H1 (cell line): ENCODE results near the gene CD40LG. TPM values are rescaled to one million over a fixed set of nuclear protein-coding genes. Genes with fewer than 3 reads are reported as not detected.

Experiments used
- CTCF ChIA-PET: fragments of 300-600 bp; sonication (Branson Sonifier 250); formaldehyde crosslinking; loops from one replicate; lab custom pipeline; 2021; ENCODE audit not compliant: partially characterized antibody; lab: Charles Lee
- POLR2A ChIA-PET: fragments of 300-600 bp; sonication (Branson Sonifier 250); formaldehyde crosslinking; loops from one replicate; lab custom pipeline; 2021; ENCODE audit warnings: inconsistent platforms; ENCODE audit not compliant: partially characterized antibody; lab: Charles Lee
- DNase-seq, 2 experiments: peaks; one replicate each; pipeline versions ENCODE4 v3.0.0 to v3.0.0-alpha.2; 2010 to 2022; ENCODE audit warnings: low spot score in 2 of 2, low read depth in 1 of 2, mixed read lengths in 1 of 2
- FAIRE-seq: peaks from 2 replicates; lab custom pipeline; 2011; peaks lifted over from hg19 to GRCh38; lab: Jason Lieb, UNC
- H2AFZ ChIP-seq: 2 replicates; pipeline ENCODE4 v1.8.1; 2012; ENCODE audit warnings: low read length, inconsistent platforms
- H2AK5ac ChIP-seq: 2 replicates; pipeline ENCODE4 v1.6.1; 2013; ENCODE audit warnings: low read depth, low read length
- H2BK120ac ChIP-seq: replicated peaks from 2 replicates; pipeline ENCODE3; 2013; ENCODE audit warnings: low read depth, low read length, inconsistent platforms
- H2BK12ac ChIP-seq: 2 replicates; pipeline ENCODE4 v1.6.1; 2013; ENCODE audit warnings: low read depth, low read length
- H2BK15ac ChIP-seq: 2 replicates; pipeline ENCODE4 v1.6.1; 2013; ENCODE audit warnings: low read length
- H2BK20ac ChIP-seq: 2 replicates; pipeline ENCODE4 v1.6.1; 2013; ENCODE audit warnings: low read length
- H2BK5ac ChIP-seq: 2 replicates; pipeline ENCODE4 v1.6.1; 2013; ENCODE audit warnings: low read depth, low read length
- H3K14ac ChIP-seq: 2 replicates; pipeline ENCODE4 v1.6.1; 2013; ENCODE audit warnings: inconsistent platforms; ENCODE audit not compliant: insufficient read length
- H3K18ac ChIP-seq: 2 replicates; pipeline ENCODE4 v1.6.1; 2013; ENCODE audit warnings: low read length; ENCODE audit errors: extremely low read depth
- H3K23ac ChIP-seq: 2 replicates; pipeline ENCODE4 v1.6.1; 2013; ENCODE audit warnings: inconsistent platforms; ENCODE audit not compliant: insufficient read length
- H3K23me2 ChIP-seq: 2 replicates; pipeline ENCODE4 v1.6.1; 2013; ENCODE audit warnings: low read depth, low read length
- H3K27ac ChIP-seq: 2 replicates; pipeline ENCODE4 v1.6.1; 2011; ENCODE audit warnings: low read depth, low read length, inconsistent platforms
- H3K27me3 ChIP-seq, 4 experiments: replicated peaks in 1 of 4; 1 replicate in 1 of 4; 2 replicates in 3 of 4; pipeline versions ENCODE4 v1.6.1 to v1.8.1; 2011 to 2013; ENCODE audit warnings: low read length in 3 of 4, mild to moderate bottlenecking in 3 of 4, inconsistent platforms in 2 of 4, mixed read lengths in 2 of 4, moderate library complexity in 1 of 4; ENCODE audit not compliant: control insufficient read depth in 3 of 4, insufficient read depth in 3 of 4; ENCODE audit errors: extremely low read depth in 1 of 4
- H3K36me3 ChIP-seq, 4 experiments: 2 replicates each; pipeline versions ENCODE4 v1.6.1 to v1.8.1; 2011 to 2013; ENCODE audit warnings: mild to moderate bottlenecking in 4 of 4, low read length in 3 of 4, moderate library complexity in 2 of 4, control low read depth in 1 of 4, inconsistent platforms in 1 of 4; ENCODE audit not compliant: insufficient read depth in 4 of 4, control insufficient read depth in 2 of 4
- H3K4ac ChIP-seq: replicated peaks from 2 replicates; pipeline ENCODE3; 2013; ENCODE audit warnings: low read length, low read depth, mixed read lengths, inconsistent platforms; ENCODE audit not compliant: insufficient read length
- H3K4me1 ChIP-seq, 4 experiments: replicated peaks in 1 of 4; 1 replicate in 1 of 4; 2 replicates in 3 of 4; pipeline versions ENCODE4 v1.6.1 to v1.8.1; 2011 to 2013; ENCODE audit warnings: low read length in 3 of 4, inconsistent platforms in 2 of 4, mixed read lengths in 1 of 4; ENCODE audit not compliant: insufficient read depth in 4 of 4, control insufficient read depth in 3 of 4
- H3K4me2 ChIP-seq, 2 experiments: 2 replicates each; pipeline versions ENCODE4 v1.6.1 to v1.8.1; 2011 to 2013; ENCODE audit warnings: low read depth in 2 of 2, low read length in 2 of 2, control low read depth in 1 of 2, inconsistent platforms in 1 of 2, mild to moderate bottlenecking in 1 of 2; ENCODE audit not compliant: insufficient read depth in 1 of 2
- H3K4me3 ChIP-seq, 4 experiments: fragments of 200-600, 300-600 bp in 1 of 4; sonication (generic), shearing (Covaris generic), sonication (Bioruptor Twin) in 1 of 4; 2 replicates each; pipeline versions ENCODE4 v1.5.1 to v1.8.1; 2011 to 2016; ENCODE audit warnings: low read length in 4 of 4, low read depth in 3 of 4, control low read depth in 2 of 4, inconsistent platforms in 2 of 4, mild to moderate bottlenecking in 2 of 4, mixed read lengths in 1 of 4, moderate library complexity in 1 of 4; ENCODE audit not compliant: insufficient read depth in 2 of 4; ENCODE audit errors: extremely low read depth in 1 of 4
- H3K56ac ChIP-seq: replicated peaks from 2 replicates; pipeline ENCODE3; 2013; ENCODE audit warnings: low read depth, mild to moderate bottlenecking, mixed read lengths, low read length, inconsistent platforms; ENCODE audit not compliant: insufficient read length
- H3K79me1 ChIP-seq: 2 replicates; pipeline ENCODE4 v1.6.1; 2013; ENCODE audit warnings: low read depth, low read length, control low read depth
- H3K79me2 ChIP-seq, 2 experiments: 2 replicates each; pipeline versions ENCODE4 v1.6.1 to v1.8.1; 2012 to 2013; ENCODE audit warnings: low read length in 2 of 2, mild to moderate bottlenecking in 2 of 2, inconsistent platforms in 1 of 2; ENCODE audit not compliant: insufficient read depth in 2 of 2, control insufficient read depth in 1 of 2
- H3K9ac ChIP-seq, 4 experiments: replicated peaks in 1 of 4; 1 replicate in 1 of 4; 2 replicates in 3 of 4; pipeline versions ENCODE4 v1.6.1 to v1.8.1; 2011 to 2013; ENCODE audit warnings: low read depth in 3 of 4, low read length in 3 of 4, control low read depth in 2 of 4, mild to moderate bottlenecking in 2 of 4, moderate library complexity in 2 of 4, inconsistent platforms in 1 of 4; ENCODE audit errors: extremely low read depth in 1 of 4
- H3K9me3 ChIP-seq, 2 experiments: 2 replicates each; pipeline versions ENCODE4 v1.6.1 to v1.8.1; 2012 to 2013; ENCODE audit warnings: mild to moderate bottlenecking in 2 of 2, moderate library complexity in 2 of 2, control low read depth in 1 of 2, inconsistent platforms in 1 of 2, low read depth in 1 of 2, low read length in 1 of 2, mixed read lengths in 1 of 2; ENCODE audit not compliant: insufficient read depth in 2 of 2
- H4K20me1 ChIP-seq, 2 experiments: replicated peaks in 1 of 2; 2 replicates each; pipeline versions ENCODE3 to v1.8.1; 2011 to 2013; ENCODE audit warnings: inconsistent platforms in 2 of 2, low read length in 2 of 2, mild to moderate bottlenecking in 1 of 2; ENCODE audit not compliant: insufficient read depth in 2 of 2, control insufficient read depth in 1 of 2
- H4K5ac ChIP-seq: 2 replicates; pipeline ENCODE4 v1.6.1; 2013; ENCODE audit warnings: low read length, low read depth, mixed read lengths, inconsistent platforms; ENCODE audit not compliant: insufficient read length
- H4K8ac ChIP-seq: 2 replicates; pipeline ENCODE4 v1.8.0; 2013; ENCODE audit warnings: mild to moderate bottlenecking, moderate library complexity, low read length, inconsistent platforms; ENCODE audit not compliant: insufficient read depth; ENCODE audit errors: extremely low read depth
- H4K91ac ChIP-seq: replicated peaks from 2 replicates; pipeline ENCODE3; 2013; ENCODE audit warnings: low read length, mixed read lengths, inconsistent platforms; ENCODE audit not compliant: insufficient read length
- BRCA1 ChIP-seq: IDR thresholded peaks from 2 replicates; pipeline ENCODE4 v1.6.1; 2012; ENCODE audit warnings: low read depth, low read length, improper control_type of control experiment
- CBX5 ChIP-seq: fragments of 300-800, 300-1000 bp; sonication (generic); IDR thresholded peaks from 2 replicates; pipeline ENCODE4 v1.7.1; 2016; ENCODE audit warnings: antibody characterized with exemption, low read length, low read depth
- MAFK ChIP-seq: IDR thresholded peaks from 2 replicates; pipeline ENCODE4 v1.6.1; 2012; ENCODE audit warnings: low read depth, mild to moderate bottlenecking, improper control_type of control experiment, low read length
- SP4 ChIP-seq: IDR thresholded peaks from 2 replicates; pipeline ENCODE4 v1.6.1; 2012; ENCODE audit warnings: low read length, inconsistent platforms
- WGBS, 2 experiments: shearing (Covaris generic) in 1 of 2; methylation state at CpG; one replicate each; pipeline versions ENCODE4 v1.1.6 to v1.1.7; 2013 to 2015; ENCODE audit warnings: low lambda C conversion rate in 2 of 2, mixed read lengths in 2 of 2, inconsistent platforms in 1 of 2, low coverage in 1 of 2, missing lambda C conversion rate in 1 of 2; ENCODE audit not compliant: insufficient replicate concordance in 2 of 2, insufficient coverage in 1 of 2, insufficient read length in 1 of 2; ENCODE audit errors: extremely low coverage in 1 of 2, missing lambda C conversion rate in 1 of 2; 5-methylcytosine and 5-hydroxymethylcytosine counted together
- polyA plus RNA-seq, 7 experiments: library from polyadenylated mRNA; depleted of rRNA in 3 of 7; stranded (reverse) in 5 of 7; unstranded in 2 of 7; fragments of >200 nt in 5 of 7; fragments of 200-250 nt in 2 of 7; gene quantifications; 1 replicate in 5 of 7; 2 replicates in 1 of 7; 4 replicates in 1 of 7; pipeline versions ENCODE4 v1.2.1 to v1.2.3, GENCODE V29; 2011 to 2013; ENCODE audit warnings: missing spikeins in 2 of 7, mixed read lengths in 2 of 7
- total RNA-seq: library from RNA; stranded (reverse); fragmentation: NEBNext Ultra II Directional; extraction: Animal tissue kit (Norgen Biotek cat#: 25700); gene quantifications from 2 replicates; pipeline ENCODE4 v1.2.1, GENCODE V29; 2021

Gene CD40LG
- total and polyA plus RNA-seq, 2 of the 8 experiments (the other 6 are each of a cell fraction or from before 2014, with no cell fraction given), result not detected

- ChIA-PET CTCF (no interaction called here), POLR2A (no interaction called here)
- Histone ChIP-seq H3K18ac (no peak overlapping the region), H3K79me1 (no peaks in the 10 kb centered on the region), H3K27ac (no peak overlapping the region), H3K36me3 (no peaks in the 10 kb centered on the region), H4K20me1 (no peaks in the 10 kb centered on the region), H2BK12ac (no peak overlapping the region), H4K8ac (no peak overlapping the region), H2BK15ac (no peak overlapping the region), H4K91ac (no peak overlapping the region), H3K23me2 (no peaks in the 10 kb centered on the region), H3K14ac (no peak overlapping the region), H3K79me2 (no peaks in the 10 kb centered on the region), H2BK120ac (no peak overlapping the region), H3K23ac (no peak overlapping the region), H3K27me3 (no peaks in the 10 kb centered on the region), H3K4me1 (no peaks in the 10 kb centered on the region), H3K4me3 (no peak overlapping the region), H4K5ac (no peak overlapping the region), H3K4me2 (no peak overlapping the region), H3K4ac (no peak overlapping the region), H3K56ac (no peak overlapping the region)
- WGBS, 2 experiments, result 95% methylated on average over 4 of the region's 5 CpGs; no CpG with 5 or more reads in 1 of the 2 experiments
- FAIRE-seq (no peak), DNase-seq (no peak)
- TF ChIP-seq MAFK, result no peak
- TF ChIP-seq BRCA1, result no peak
- TF ChIP-seq SP4, result no peak
- no peak for TF ChIP-seq CBX5
- TF ChIP-seq, all 59 proteins: peak for 0
- Histone ChIP-seq H2BK20ac (no peak overlapping the region), H2AK5ac (no peak overlapping the region), H2AFZ (no peak overlapping the region), H3K9me3 (peaks cover 0 to 3% of the 10 kb centered on the region in 2 experiments; a peak in 1 of 4 replicates), H2BK5ac (no peak overlapping the region), H3K9ac (no peak overlapping the region)
Measured at GRCh38 chrX:136658151-136658550, 10.2 kb downstream of the CD40LG start.
